Measurements from ENCODE around the gene FAM53A.

DNA sequence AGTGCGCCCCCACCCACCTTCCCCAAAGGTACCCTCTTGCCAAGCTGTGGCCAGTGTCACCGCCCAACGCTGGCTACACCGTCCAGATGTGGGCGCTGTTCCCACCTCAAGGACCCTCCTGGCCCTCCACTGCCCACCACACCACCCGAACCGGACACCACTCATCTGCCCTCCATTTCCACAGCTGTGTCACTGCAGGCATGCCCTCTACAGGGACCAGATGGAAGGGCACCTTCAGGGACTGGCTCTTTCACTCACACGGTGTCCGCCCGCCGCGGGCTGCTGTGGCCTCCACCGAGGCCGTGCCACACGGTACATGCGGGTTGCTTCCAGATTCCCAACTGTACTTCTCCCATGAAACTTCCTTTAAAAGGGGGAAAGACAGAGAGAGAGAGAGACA, 87.7 kb downstream of the FAM53A start:
- TF ChIP-seq, protein P1, sequence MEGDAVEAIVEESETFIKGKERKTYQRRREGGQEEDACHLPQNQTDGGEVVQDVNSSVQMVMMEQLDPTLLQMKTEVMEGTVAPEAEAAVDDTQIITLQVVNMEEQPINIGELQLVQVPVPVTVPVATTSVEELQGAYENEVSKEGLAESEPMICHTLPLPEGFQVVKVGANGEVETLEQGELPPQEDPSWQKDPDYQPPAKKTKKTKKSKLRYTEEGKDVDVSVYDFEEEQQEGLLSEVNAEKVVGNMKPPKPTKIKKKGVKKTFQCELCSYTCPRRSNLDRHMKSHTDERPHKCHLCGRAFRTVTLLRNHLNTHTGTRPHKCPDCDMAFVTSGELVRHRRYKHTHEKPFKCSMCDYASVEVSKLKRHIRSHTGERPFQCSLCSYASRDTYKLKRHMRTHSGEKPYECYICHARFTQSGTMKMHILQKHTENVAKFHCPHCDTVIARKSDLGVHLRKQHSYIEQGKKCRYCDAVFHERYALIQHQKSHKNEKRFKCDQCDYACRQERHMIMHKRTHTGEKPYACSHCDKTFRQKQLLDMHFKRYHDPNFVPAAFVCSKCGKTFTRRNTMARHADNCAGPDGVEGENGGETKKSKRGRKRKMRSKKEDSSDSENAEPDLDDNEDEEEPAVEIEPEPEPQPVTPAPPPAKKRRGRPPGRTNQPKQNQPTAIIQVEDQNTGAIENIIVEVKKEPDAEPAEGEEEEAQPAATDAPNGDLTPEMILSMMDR (IDR thresholded peaks at IDR 0.05): no peak
- no peak for TF ChIP-seq POLR2A (IDR thresholded peaks at IDR 0.05)
